LNCAP (cell line): Measurements from ENCODE around the gene CALML3.

Source experiments
- CTCF ChIP-seq: fragments of 450-650 bp; IDR thresholded peaks from 2 replicates; pipeline ENCODE4 v1.5.1; 2017; ENCODE audit warnings: mild to moderate bottlenecking

The CALML3 gene

DNA sequence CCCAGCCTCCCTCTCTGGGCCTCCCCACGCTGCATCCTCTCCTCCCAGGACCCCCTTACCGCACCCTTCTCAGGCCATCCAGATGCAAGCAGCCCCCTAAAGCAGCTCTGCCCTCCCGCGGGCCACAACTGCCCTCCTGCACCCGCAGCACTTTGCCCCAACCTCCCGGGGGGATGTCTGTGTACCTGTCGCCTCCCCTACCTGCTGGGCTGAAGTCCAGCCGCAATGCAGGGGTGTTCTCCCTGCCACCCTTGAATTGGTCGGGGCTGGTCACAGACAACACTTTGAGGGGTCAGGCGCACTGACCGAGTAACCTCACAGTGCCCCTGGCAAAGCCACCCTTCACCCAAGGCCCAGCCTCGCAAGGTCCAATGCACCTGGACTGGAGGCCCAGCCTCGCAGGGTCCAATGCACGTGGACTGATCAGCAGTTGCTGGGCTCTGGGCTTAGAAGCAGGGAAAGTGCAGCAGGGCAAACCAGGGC lies 17.1 kb upstream of the CALML3 start:
- no peak for TF ChIP-seq CTCF

DNA sequence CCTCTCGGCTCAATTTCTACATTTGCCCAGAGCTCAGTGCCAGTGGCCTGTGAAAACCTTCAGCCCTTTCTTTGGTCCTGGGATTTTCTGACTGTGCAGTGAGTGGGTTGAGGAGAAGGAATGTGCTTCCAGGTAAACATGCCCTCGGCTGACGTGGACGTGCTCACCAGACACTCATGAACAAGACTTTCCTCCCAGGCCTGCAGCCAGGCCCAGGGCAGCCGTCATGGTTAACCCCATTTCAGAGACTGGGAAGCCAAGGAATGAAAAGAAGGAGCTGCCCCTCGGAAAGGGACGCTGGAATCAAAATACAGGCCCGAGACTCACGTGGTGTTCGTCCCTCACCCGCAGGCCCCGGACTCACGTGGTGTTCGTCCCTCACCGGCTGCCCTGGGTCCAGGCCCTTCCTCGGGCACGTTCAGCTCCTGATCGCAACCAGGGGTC lies 16.6 kb upstream of the CALML3 start:
- TF ChIP-seq CTCF: no peak

DNA sequence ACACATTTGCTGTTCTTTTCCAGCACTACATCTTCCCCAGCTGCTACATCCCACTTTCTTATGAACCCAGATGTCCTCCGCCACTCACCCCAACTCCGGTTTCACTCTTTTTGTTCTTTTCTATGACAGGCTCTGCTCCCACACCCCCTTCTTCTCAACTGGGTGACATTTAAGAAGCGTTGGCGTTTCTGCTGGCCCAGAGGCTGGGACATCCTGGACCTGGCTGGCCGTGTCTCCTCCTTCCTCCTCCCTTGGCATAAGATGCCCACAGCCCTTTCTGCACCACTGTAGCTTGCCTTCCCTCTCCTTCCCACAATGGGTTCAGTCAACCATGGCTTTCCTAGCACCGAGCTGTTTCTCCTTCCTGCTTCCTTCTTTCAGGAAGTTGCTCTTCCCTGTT lies 16.0 kb upstream of the CALML3 start:
- no peak for TF ChIP-seq CTCF

DNA sequence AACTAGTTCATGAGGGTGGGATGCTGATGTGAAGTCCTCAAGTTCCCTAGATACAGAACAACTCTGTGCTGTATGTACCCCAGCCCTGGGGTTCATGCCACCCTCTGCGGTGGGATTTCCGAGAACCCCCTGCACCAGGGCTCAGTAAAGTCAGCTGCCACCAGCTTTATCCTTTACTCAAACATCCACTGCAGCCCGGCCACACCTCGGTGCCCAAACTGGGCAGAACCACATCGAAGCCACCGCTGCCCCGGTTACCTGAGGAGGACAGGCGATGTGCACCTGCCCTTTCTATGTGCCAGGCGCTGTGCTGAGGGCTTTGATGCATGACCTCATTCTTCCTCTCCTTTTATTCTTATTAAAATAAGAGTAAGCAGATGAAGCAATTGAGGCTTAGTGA lies 15.5 kb upstream of the CALML3 start:
- TF ChIP-seq CTCF: no peak

DNA sequence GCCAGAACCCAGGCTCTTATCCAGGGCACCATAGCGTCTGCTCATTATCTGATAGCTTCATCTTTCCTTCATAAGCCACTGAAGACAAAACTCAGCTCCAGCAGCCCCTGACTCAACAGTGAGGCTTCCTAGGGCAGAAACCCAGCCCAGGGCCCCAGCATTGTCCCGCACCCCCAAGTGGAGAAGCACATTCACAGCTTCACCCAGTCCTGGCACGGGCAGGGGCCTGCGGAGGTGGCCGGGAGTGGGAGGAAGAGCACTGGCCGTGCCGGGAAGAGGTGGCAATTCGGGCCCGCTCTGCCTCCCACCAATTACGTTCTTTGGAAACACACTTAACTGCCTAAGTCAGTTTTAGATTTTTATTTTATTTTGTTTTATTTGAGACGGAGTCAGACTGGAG lies 15.1 kb upstream of the CALML3 start:
- no peak for TF ChIP-seq CTCF

DNA sequence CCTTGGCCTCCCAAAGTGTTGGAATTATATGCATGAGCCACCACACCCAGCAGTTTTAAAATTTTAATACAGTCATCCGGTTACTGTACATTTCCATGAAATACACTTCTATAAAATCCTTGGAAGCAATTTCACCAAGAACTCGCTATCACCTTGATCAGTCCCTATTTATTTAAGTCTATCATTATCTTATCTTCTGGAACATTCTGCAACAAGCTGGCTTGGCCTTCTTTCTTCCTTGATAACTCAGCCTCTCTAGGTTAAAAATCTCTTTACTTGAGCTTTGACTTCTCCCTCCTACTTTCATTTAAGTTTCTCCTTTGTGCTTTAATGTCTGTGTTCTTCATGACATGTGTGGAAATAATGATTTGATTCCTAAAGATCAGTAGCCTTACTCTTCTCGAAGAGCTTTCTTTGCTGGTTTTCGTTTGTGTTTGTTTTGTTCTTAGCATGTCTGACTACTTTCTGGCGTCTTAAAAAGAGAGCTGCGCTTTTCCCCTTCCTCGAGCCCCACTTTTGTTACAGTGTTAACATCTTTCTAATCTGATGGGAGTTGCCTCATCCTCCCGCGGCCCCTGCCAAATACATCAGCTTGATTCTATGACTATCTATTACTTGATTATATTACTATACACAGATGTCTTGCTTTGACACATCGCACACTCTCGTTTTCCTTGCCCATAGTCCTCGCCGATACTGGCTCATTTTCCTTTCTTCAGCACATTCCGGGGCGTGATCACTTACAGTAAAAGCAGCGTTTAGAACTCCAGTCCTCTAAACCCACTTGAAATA lies 14.3 kb upstream of the CALML3 start:
- TF ChIP-seq CTCF: no peak

- TF ChIP-seq CTCF: no peak
These were observed 13.4 kb upstream of the CALML3 start for GRCh38 chr10:5511231-5511884.
